Measurements from ENCODE around the gene CKS1B.

DNA sequence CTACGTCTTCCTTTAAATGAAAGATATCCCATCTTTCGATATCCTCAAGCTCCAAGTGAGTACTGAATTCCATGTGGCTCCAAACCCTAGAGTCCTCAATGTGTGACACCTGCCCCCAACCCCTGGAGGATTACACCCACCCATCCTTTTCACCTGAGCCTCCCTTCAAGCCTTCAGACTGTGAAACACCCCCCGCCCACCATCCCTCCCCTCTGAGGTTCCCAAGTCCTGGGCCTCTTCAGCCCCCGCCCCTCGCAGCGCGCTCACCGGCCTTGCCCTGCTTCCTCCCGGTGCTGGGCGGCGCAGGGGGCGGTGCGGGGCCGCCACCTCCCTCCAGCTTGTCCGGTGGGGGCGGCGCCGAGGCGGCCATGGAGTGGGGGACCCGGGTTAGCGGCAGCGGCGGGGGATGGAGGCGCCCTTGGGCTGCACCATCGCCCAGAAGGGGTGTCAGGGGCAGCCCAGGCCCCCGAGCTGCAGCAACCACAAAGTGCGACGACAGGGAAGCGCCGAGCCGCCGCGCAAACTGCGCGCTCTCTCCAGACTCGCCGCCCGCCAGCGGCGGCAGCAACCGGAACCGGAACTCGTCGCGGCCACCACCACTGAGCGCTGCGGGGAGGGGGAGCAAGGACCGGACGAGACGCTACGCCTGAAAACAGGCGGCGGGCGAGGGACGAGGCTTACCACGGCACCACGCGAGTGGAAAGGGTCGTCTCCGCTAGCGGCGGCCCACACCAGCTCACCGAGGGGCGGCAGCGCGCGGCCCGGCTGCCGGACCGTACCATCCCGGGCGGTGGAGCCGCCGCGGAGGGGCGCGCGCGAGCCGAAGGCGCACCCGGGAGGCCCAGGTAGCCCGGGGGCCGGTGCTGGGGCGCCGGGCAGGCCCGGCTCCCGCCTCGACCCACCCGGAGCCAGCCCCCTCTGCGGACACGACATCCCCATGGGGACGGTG, 13.0 kb upstream of the CKS1B start, which contains the start of gene PYGO2:
- TF ChIP-seq CTCF (conservative IDR thresholded peaks at IDR 0.05; ENCODE audit: low read length) (peak; percentile 80), EZH2phosphoT487 (IDR thresholded peaks at IDR 0.05; ENCODE audit: borderline replicate concordance, low read depth, low read length) (no peak)

Data from OCI-LY7 (cell line).